Upper lobe of left lung (tissue), 4 donors: ENCODE results near the gene MOCOS.

Experiments used
- POLR2A ChIP-seq, 4 donors: fragments of 450-650 bp; IDR thresholded peaks; one replicate each; pipeline ENCODE4 v1.5.1; 2016 to 2017; ENCODE audit warnings: antibody characterized with exemption in 4 of 4, mild to moderate bottlenecking in 2 of 4
- TF ChIP-seq, protein P1 (sequence below), 6 experiments: fragments of 450-650 bp in 4 of 6; fragments of 200-600 bp in 2 of 6; sonication (generic) in 2 of 6; IDR thresholded peaks; one replicate each; pipeline ENCODE4 v1.5.1; 2016 to 2019; ENCODE audit warnings: antibody characterized with exemption in 6 of 6

DNA sequence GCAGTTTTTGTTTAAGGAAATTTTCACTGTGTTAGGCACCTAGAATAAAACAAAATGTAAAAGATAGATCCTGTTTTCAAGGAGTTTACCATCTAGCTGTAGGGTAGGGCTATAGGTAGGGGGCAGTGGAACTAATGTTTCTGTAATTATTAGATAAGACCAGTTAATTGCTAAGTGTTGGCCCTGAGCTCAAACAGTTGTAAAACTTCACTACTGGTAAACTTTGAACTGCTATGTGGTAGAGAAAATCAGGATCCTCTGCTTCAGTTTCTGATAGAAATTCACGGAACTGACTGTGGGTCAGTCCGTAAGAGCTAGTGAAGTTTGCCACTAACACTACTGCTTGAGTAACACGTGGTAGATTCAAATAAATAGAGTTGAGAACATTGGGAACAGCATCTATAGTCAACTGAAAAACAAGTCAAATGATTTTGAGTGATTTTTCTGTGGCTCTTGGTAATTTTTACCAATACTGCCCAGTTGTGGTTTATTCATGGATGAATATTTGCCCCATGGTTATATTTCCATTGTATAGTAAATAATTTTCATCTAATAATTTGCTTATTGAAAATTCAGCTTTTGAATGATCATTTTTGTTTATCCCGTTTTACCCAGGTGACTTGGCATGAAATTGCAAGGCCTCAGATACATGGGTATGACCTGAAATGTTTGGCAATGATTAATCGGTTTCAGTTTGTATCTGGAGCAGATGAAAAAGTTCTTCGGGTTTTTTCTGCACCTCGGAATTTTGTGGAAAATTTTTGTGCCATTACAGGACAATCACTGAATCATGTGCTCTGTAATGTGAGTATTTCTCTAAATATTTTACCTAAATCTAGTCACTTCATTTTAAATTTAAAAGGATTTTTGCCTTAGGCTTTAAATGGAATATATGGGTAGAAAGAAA, 31.2 kb upstream of the MOCOS start:
- TF ChIP-seq, protein P1, sequence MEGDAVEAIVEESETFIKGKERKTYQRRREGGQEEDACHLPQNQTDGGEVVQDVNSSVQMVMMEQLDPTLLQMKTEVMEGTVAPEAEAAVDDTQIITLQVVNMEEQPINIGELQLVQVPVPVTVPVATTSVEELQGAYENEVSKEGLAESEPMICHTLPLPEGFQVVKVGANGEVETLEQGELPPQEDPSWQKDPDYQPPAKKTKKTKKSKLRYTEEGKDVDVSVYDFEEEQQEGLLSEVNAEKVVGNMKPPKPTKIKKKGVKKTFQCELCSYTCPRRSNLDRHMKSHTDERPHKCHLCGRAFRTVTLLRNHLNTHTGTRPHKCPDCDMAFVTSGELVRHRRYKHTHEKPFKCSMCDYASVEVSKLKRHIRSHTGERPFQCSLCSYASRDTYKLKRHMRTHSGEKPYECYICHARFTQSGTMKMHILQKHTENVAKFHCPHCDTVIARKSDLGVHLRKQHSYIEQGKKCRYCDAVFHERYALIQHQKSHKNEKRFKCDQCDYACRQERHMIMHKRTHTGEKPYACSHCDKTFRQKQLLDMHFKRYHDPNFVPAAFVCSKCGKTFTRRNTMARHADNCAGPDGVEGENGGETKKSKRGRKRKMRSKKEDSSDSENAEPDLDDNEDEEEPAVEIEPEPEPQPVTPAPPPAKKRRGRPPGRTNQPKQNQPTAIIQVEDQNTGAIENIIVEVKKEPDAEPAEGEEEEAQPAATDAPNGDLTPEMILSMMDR (IDR thresholded peaks at IDR 0.05): no peak
- TF ChIP-seq POLR2A (IDR thresholded peaks at IDR 0.05): no peak
